Activated CD4-positive, alpha-beta memory T cell treated with anti-CD3 and anti-CD28 coated beads, Interleukin-2, amount 10 ng/mL, durations not matched to agents 7 days and 5 days (primary cell): Measurements from ENCODE around the gene ATAD5. TPM values are rescaled to one million over a fixed set of nuclear protein-coding genes. Genes with fewer than 3 reads are reported as not detected.
A peak's percentile ranks its signal among the peaks of the same experiment; 100 is the strongest.

Experiments used
- CTCF ChIA-PET: fragments of 350-600 bp; sonication (Branson Sonifier 250); formaldehyde crosslinking; loops from one replicate; lab custom pipeline; 2021; ENCODE audit warnings: antibody characterized with exemption, inconsistent platforms; lab: Charles Lee
- POLR2A ChIA-PET: fragments of 350-600 bp; sonication (Branson Sonifier 250); formaldehyde crosslinking; loops from one replicate; lab custom pipeline; 2021; ENCODE audit warnings: antibody characterized with exemption; lab: Charles Lee
- DNase-seq: peaks from one replicate; pipeline ENCODE4 v3.0.0-alpha.2; 2020
- H3K27ac Mint-ChIP-seq: one replicate; pipeline ENCODE4 v1.8.0; 2021; ENCODE audit warnings: mild to moderate bottlenecking, mixed read lengths
- H3K27me3 Mint-ChIP-seq: one replicate; pipeline ENCODE4 v1.8.0; 2021; ENCODE audit warnings: mixed read lengths
- H3K36me3 Mint-ChIP-seq: one replicate; pipeline ENCODE4 v1.8.0; 2021; ENCODE audit warnings: low read depth, mixed read lengths
- H3K4me1 Mint-ChIP-seq: one replicate; pipeline ENCODE4 v1.8.0; 2021; ENCODE audit warnings: mixed read lengths
- H3K4me3 Mint-ChIP-seq: one replicate; pipeline ENCODE4 v1.8.0; 2021; ENCODE audit warnings: mild to moderate bottlenecking, mixed read lengths
- H3K9me3 Mint-ChIP-seq: one replicate; pipeline ENCODE4 v1.8.0; 2021; ENCODE audit warnings: mixed read lengths
- total RNA-seq, 2 experiments: library from RNA; stranded (reverse); gene quantifications; one replicate each; pipeline ENCODE4 v1.2.3, GENCODE V29; 2021

The ATAD5 gene
- total RNA-seq, 2 experiments from 2014 or later: 24.0 to 26.7 TPM

DNA sequence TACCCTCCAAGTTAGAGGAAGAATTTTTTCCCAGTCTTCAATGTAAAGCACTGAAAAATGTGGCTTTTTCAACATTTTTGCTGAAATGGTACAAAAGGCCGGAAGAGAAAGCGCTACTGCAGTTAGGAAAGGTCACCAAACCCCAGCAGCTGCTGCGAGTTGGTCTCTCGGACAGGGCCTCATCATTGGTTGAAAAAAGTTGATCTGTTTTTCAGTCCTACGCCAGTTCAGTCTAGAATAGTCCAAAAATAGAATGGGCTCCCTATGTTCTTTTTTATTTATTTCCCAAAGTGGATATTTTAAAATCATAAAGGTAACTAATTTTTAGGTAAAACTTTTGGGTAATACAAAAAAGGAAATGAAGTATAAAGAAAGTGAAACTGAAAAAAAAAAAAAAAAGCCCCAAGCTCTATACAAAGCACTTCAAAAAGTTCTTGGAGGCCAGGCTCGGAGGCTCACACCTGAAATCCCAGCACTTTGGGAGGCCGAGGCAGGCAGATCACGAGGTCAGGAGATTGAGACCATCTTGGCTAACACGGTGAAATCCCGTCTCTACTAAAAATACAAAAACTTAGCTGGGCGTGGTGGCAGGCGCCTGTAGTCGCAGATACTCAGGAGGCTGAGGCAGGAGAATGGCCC lies 107.4 kb downstream of the ATAD5 start:
- Mint-ChIP-seq H3K27ac (no peak overlapping the region), H3K9me3 (no peaks in the 10 kb centered on the region), H3K27me3 (peaks cover 1% of the 10 kb centered on the region), H3K4me3 (peak overlapping the region; percentile 24), H3K4me1 (peaks cover 18% of the 10 kb centered on the region), H3K36me3 (no peaks in the 10 kb centered on the region)
- DNase-seq: peak; percentile 18
- ChIA-PET POLR2A (interaction anchor here (0.7 to 1.6 kb wide), 4 partner anchors 12 to 55 kb away, joined by 3 to 4 read pairs (median 4); no protein-coding TSS in a partner anchor), CTCF (interaction anchor here (0.5 to 1.2 kb wide), 3 partner anchors 30 to 463 kb away, joined by 3 to 4 read pairs (median 4); partner anchors contain the start of gene RNF135)

- H3K4me1 Mint-ChIP-seq: peaks cover 18% of the 10 kb centered on the region
- DNase-seq: no peak
- no peak overlapping the region for H3K27ac Mint-ChIP-seq
- no peak overlapping the region for H3K4me3 Mint-ChIP-seq
- ChIA-PET CTCF (no interaction called here), POLR2A (no interaction called here)
- H3K36me3 Mint-ChIP-seq: no peaks in the 10 kb centered on the region
- H3K27me3 Mint-ChIP-seq: peaks cover 1% of the 10 kb centered on the region
- no peaks in the 10 kb centered on the region for H3K9me3 Mint-ChIP-seq
These were observed 110.7 kb downstream of the ATAD5 start for GRCh38 chr17:30942308-30943079.

Other genes with a start within 250 kb of the ATAD5 start
- 10 to 100 TPM; 70.1 to 76.2 TPM for gene CRLF3, start 7.3 kb upstream of the ATAD5 start, total RNA-seq
- 10 to 100 TPM; 14.3 to 14.9 TPM for gene TEFM, start 74.3 kb downstream of the ATAD5 start, total RNA-seq
- gene ADAP2, start 90.0 kb downstream of the ATAD5 start, total RNA-seq: under 1 TPM; 0.43 to 0.65 TPM
- 1 to 10 TPM; 9.0 to 9.2 TPM for gene RNF135, start 139.1 kb downstream of the ATAD5 start, total RNA-seq